B cell (primary cell): ENCODE results near the gene ASPHD1. TPM values are rescaled to one million over a fixed set of nuclear protein-coding genes. Genes with fewer than 3 reads are reported as not detected.

Experiments used
- ATAC-seq: fragments of 200-7000 bp; cut with Tn5 transposase; one replicate; pipeline ENCODE4 v1.10.0; 2021; ENCODE audit warnings: low read depth, mild to moderate bottlenecking, moderate number of reproducible peaks, moderate library complexity
- CTCF ChIA-PET: fragments of 350-600 bp; sonication (Branson Sonifier 250); formaldehyde crosslinking; loops from one replicate; lab custom pipeline; 2021; ENCODE audit warnings: antibody characterized with exemption, inconsistent platforms; lab: Charles Lee
- POLR2A ChIA-PET: fragments of 350-600 bp; sonication (Branson Sonifier 250); formaldehyde crosslinking; loops from one replicate; lab custom pipeline; 2021; ENCODE audit warnings: antibody characterized with exemption; lab: Charles Lee
- DNase-seq: peaks from one replicate; pipeline ENCODE4 v3.0.0; 2013
- H2AFZ ChIP-seq: 2 replicates; pipeline ENCODE4 v1.6.1; 2012; ENCODE audit warnings: mild to moderate bottlenecking, low read depth, low read length; ENCODE audit not compliant: insufficient read depth, poor library complexity, severe bottlenecking
- H3K27ac ChIP-seq, 2 donors: 1 replicate in 1 of 2; 2 replicates in 1 of 2; pipeline ENCODE4 v1.5.1; 2012 to 2013; ENCODE audit warnings: low read length in 2 of 2, mild to moderate bottlenecking in 2 of 2, moderate library complexity in 1 of 2
- H3K27me3 ChIP-seq, 4 experiments: fragments of 200-600 bp in 1 of 4; sonication (generic) in 1 of 4; replicated peaks in 1 of 4; 1 replicate in 2 of 4; 2 replicates in 2 of 4; pipeline versions ENCODE4 v1.6.1 to v1.7.0; 2013 to 2016; ENCODE audit warnings: low read length in 3 of 4, mild to moderate bottlenecking in 2 of 4, mixed read lengths in 1 of 4, moderate library complexity in 1 of 4; ENCODE audit not compliant: insufficient read depth in 4 of 4, control insufficient read depth in 3 of 4; ENCODE audit errors: control extremely low read depth in 1 of 4
- H3K36me3 ChIP-seq, 2 experiments: replicated peaks in 1 of 2; 1 replicate in 1 of 2; 2 replicates in 1 of 2; pipeline versions ENCODE4 v1.6.1 to v1.7.1; 2013; ENCODE audit warnings: low read length in 1 of 2; ENCODE audit not compliant: insufficient read depth in 2 of 2, control insufficient read depth in 1 of 2; ENCODE audit errors: control extremely low read depth in 1 of 2, extremely low read depth in 1 of 2
- H3K4me1 ChIP-seq, 2 donors: fragments of 200-600 bp in 1 of 2; sonication (generic) in 1 of 2; 1 replicate in 1 of 2; 2 replicates in 1 of 2; pipeline versions ENCODE4 v1.5.1 to v1.6.1; 2013 to 2017; ENCODE audit warnings: low read length in 2 of 2; ENCODE audit not compliant: control insufficient read depth in 2 of 2, insufficient read depth in 2 of 2
- H3K4me2 ChIP-seq: replicated peaks from 2 replicates; pipeline ENCODE3; 2012; ENCODE audit warnings: mild to moderate bottlenecking, low read depth, low read length; ENCODE audit not compliant: poor library complexity, severe bottlenecking
- H3K4me3 ChIP-seq, 5 experiments: fragments of 200-600 bp in 1 of 5; sonication (generic) in 1 of 5; 1 replicate in 3 of 5; 2 replicates in 2 of 5; pipeline versions ENCODE4 v1.5.1 to v1.7.0; 2011 to 2016; ENCODE audit warnings: low read length in 4 of 5, mild to moderate bottlenecking in 4 of 5, low read depth in 2 of 5, control low read depth in 1 of 5, moderate library complexity in 1 of 5; ENCODE audit not compliant: insufficient read depth in 1 of 5; ENCODE audit errors: control extremely low read depth in 1 of 5, extremely low read depth in 1 of 5
- H3K79me2 ChIP-seq: fragments of 200-600 bp; sonication (generic); one replicate; pipeline ENCODE4 v1.6.0; 2016; ENCODE audit warnings: low read length; ENCODE audit not compliant: control insufficient read depth, insufficient read depth
- H3K9ac ChIP-seq: fragments of 200-600 bp; sonication (generic); 2 replicates; pipeline ENCODE4 v1.6.1; 2017; ENCODE audit warnings: mild to moderate bottlenecking, low read length, moderate library complexity
- H3K9me3 ChIP-seq, 3 donors: one replicate each; pipeline versions ENCODE4 v1.6.1 to v1.7.1; 2013; ENCODE audit warnings: low read length in 2 of 3; ENCODE audit not compliant: control insufficient read depth in 2 of 3, insufficient read depth in 1 of 3; ENCODE audit errors: control extremely low read depth in 1 of 3
- H4K20me1 ChIP-seq: 2 replicates; pipeline ENCODE4 v1.6.0; 2012; ENCODE audit warnings: mild to moderate bottlenecking, low read length; ENCODE audit not compliant: insufficient read depth, control insufficient read depth, poor library complexity, severe bottlenecking
- H3K27ac Mint-ChIP-seq: one replicate; pipeline ENCODE4 v1.8.0; 2021; ENCODE audit warnings: mixed read lengths
- H3K27me3 Mint-ChIP-seq: one replicate; pipeline ENCODE4 v1.8.0; 2021; ENCODE audit warnings: mixed read lengths
- H3K4me1 Mint-ChIP-seq: one replicate; pipeline ENCODE4 v1.8.0; 2021; ENCODE audit warnings: mixed read lengths
- H3K4me3 Mint-ChIP-seq: one replicate; pipeline ENCODE4 v1.8.0; 2021; ENCODE audit warnings: mixed read lengths
- H3K9me3 Mint-ChIP-seq: one replicate; pipeline ENCODE4 v1.8.0; 2022; ENCODE audit warnings: mixed read lengths; ENCODE audit not compliant: insufficient read depth
- CTCF ChIP-seq: fragments of 200-600 bp; IDR thresholded peaks from one replicate; pipeline ENCODE4 v1.8.0; 2022; ENCODE audit warnings: antibody characterized with exemption, mild to moderate bottlenecking
- EZH2 ChIP-seq: IDR thresholded peaks from 2 replicates; pipeline ENCODE4 v1.6.1; 2012; ENCODE audit warnings: borderline replicate concordance, low read depth, mild to moderate bottlenecking, moderate library complexity, low read length; ENCODE audit not compliant: insufficient read depth, poor library complexity, severe bottlenecking
- WGBS: methylation state at CpG from one replicate; pipeline ENCODE4 v1.1.5; 2013; ENCODE audit warnings: missing lambda C conversion rate; ENCODE audit not compliant: insufficient coverage; 5-methylcytosine and 5-hydroxymethylcytosine counted together
- intact Hi-C: fragments of 100-400 bp; cut with micrococcal nuclease; formaldehyde crosslinking; loops from one replicate; pipeline ENCODE4 v1.10.0; 2022
- polyA plus RNA-seq: library from polyadenylated mRNA; depleted of rRNA; stranded (reverse); fragments of >200 nt; gene quantifications from 2 replicates; pipeline ENCODE4 v1.2.3, GENCODE V29; 2012
- total RNA-seq, 2 donors: library from RNA; stranded (reverse); fragments of 120-200 nt in 1 of 2; gene quantifications; 1 replicate in 1 of 2; 2 replicates in 1 of 2; pipeline versions ENCODE4 v1.2.3 to v1.2.4, GENCODE V29; 2013 to 2022

The ASPHD1 gene
- total and polyA plus RNA-seq, 2 donors (not counting 1 experiment from before 2014, with no cell fraction given): not detected

GRCh38 chr16:29915590-29916247, 15.4 kb downstream of the ASPHD1 start:
- Histone ChIP-seq H3K9me3 (no peaks in the 10 kb centered on the region), H2AFZ (no peak overlapping the region), H3K9ac (no peak overlapping the region), H3K4me3 (no peak overlapping the region), H3K79me2 (peaks cover 7% of the 10 kb centered on the region), H3K27ac (no peak overlapping the region), H3K4me1 (no peaks in the 10 kb centered on the region), H4K20me1 (no peaks in the 10 kb centered on the region), H3K4me2 (no peak overlapping the region), H3K27me3 (no peaks in the 10 kb centered on the region), H3K36me3 (peaks cover 6 to 41% of the 10 kb centered on the region in 2 experiments)
- WGBS: 100% methylated on average over 3 of the region's 6 CpGs
- no peaks in the 10 kb centered on the region for H3K9me3 Mint-ChIP-seq
- H3K4me3 Mint-ChIP-seq: no peak overlapping the region
- ATAC-seq (no peak), DNase-seq (no peak)
- ChIA-PET POLR2A (no interaction called here), CTCF (no interaction called here)
- H3K4me1 Mint-ChIP-seq: no peaks in the 10 kb centered on the region
- no peaks in the 10 kb centered on the region for H3K27me3 Mint-ChIP-seq
- TF ChIP-seq EZH2: no peak
- no peak for TF ChIP-seq CTCF
- intact Hi-C loops: no loop called here
- H3K27ac Mint-ChIP-seq: no peak overlapping the region

GRCh38 chr16:29916979-29917378, 16.7 kb downstream of the ASPHD1 start:
- Histone ChIP-seq H3K4me1 (no peaks in the 10 kb centered on the region), H2AFZ (no peak overlapping the region), H4K20me1 (no peaks in the 10 kb centered on the region), H3K4me3 (no peak overlapping the region), H3K9me3 (no peaks in the 10 kb centered on the region), H3K4me2 (no peak overlapping the region), H3K79me2 (peaks cover 7% of the 10 kb centered on the region), H3K36me3 (peaks cover 6 to 54% of the 10 kb centered on the region in 2 experiments), H3K9ac (no peak overlapping the region), H3K27me3 (no peaks in the 10 kb centered on the region), H3K27ac (no peak overlapping the region)
- TF ChIP-seq EZH2: no peak
- no peak for TF ChIP-seq CTCF
- DNase-seq (no peak), ATAC-seq (no peak)
- no peaks in the 10 kb centered on the region for H3K27me3 Mint-ChIP-seq
- H3K9me3 Mint-ChIP-seq: no peaks in the 10 kb centered on the region
- H3K4me1 Mint-ChIP-seq: no peaks in the 10 kb centered on the region
- no peak overlapping the region for H3K4me3 Mint-ChIP-seq
- ChIA-PET CTCF (no interaction called here), POLR2A (interaction anchor here (0.6 kb wide), 1 partner anchor 12 kb away, joined by 9 read pairs; no protein-coding TSS in a partner anchor)
- 100% methylated on average over 1 of the region's 1 CpG for WGBS
- intact Hi-C loops: no loop called here
- H3K27ac Mint-ChIP-seq: no peak overlapping the region
